GM19238 (cell line): ENCODE data around the gene C8B.

Experiments used
- DNase-seq: peaks from one replicate; pipeline ENCODE4 v3.0.0; 2011; ENCODE audit warnings: low spot score; ENCODE audit not compliant: insufficient read length

The C8B gene

GRCh38 chr1:56972976-56973375 is 7.2 kb upstream of the C8B start:
- DNase-seq: no peak

GRCh38 chr1:56970280-56970679 is 4.5 kb upstream of the C8B start:
- DNase-seq: no peak

DNA sequence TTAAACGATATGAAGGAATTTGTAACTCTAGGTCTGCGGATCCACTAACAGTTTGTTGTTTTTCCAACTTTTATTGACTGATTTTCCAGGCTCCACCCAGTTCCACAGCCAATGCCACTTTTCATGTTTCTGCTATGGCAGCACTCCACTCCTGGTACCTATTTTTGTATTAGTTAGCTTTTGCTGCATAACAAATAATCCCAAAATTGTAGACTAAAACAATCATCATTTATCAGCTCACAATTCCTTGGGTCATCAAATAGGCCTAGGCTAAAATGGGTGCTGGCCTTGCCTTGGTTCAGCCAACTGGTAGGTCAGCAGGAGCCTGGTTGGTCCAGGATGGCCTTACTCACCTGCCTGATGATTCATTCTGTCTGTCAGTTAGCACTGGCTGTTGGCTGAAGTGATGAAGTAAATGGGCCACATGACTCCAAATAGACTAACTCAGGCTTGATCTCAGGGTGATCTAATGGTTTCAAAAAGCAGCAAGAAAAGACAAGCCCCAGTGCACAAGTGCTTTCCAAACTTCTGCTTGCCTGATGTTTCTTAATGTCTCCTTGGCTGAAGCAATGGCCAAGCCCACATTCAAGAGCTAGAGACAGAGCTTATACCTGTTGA is 3.2 kb upstream of the C8B start:
- no peak for DNase-seq

DNA sequence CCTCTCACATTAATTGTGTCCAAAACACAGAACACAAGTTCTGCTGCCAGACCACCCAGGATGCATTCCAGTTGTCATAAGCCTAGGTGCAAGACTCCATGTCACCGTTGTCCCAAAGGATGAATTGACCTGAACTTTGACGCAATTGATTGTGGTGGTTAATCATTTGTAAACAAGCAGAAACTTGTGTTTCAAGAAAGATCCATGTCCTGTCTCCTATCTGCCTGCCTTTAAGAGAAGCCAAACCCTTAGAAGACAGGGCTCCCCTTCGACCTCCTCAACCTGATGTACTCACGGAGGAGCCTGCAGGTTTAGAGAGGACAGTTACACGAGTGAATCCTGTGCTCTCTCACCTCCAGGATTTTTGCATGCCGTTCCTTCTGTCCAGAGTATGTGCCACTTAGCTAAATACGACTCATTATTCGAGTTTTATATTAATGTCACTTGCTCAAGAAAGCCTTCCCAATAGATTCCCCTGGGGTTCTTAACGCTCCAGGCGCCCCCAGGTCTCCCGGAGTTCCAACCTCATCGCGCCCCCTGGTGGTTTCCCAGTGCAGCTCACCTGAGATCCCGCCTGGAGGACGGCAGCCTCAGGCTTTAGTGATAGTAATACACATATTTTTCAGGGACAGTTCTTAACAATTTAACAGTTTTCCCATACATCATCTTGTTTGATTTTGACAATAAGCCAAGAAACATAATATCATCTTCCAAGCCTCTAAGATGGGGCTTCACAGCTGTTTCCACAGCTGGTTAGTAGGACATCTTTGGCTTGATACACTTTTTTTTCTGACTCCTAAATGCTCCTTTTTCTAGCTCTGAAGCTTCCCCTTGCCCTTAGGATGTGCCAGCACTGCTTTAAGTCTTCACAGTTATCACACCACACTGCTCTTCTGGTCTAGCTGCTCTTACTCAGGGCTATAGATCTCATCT is 2.4 kb upstream of the C8B start:
- DNase-seq: no peak

DNA sequence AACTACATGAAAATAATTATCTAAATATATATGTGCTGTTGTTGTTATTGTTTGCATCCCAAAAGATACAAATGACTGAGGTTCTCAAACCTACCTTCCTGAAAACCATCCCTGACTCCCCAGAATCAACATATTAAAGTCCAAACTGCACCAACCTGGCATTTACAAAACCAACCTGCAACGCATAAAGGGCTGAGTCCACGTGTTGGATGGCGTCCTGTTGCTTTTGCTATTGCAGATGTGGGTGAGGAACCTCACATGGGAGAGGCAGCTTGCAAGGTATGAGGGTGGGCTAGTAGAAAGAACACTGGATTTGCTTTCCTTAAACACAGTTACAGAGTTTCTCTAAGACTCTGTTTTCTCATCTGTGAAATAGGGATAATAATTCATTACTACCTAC is 1.5 kb upstream of the C8B start:
- DNase-seq: no peak

DNA sequence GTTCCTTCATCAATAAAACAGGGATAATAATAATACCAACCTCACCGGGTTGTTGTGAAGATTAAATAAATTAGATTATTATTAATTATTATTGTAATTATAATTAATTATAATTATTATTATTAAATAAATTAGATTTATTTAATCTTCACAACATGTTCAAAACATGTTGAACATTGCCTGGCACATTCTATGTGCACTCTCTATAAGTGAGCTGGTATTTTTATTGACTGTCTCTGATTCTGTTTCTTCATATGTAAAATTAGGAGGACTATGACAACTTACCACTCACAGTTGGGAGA is 834 bp upstream of the C8B start:
- no peak for DNase-seq

GRCh38 chr1:56965191-56965590 is 624 bp downstream of the C8B start:
- no peak for DNase-seq

- DNase-seq: no peak
These were observed 1.3 kb downstream of the C8B start for GRCh38 chr1:56964349-56965017.

- DNase-seq: no peak
These were observed 2.1 kb downstream of the C8B start for GRCh38 chr1:56963667-56964066.

- DNase-seq: no peak
These were observed 4.4 kb downstream of the C8B start for GRCh38 chr1:56961426-56961825.

DNA sequence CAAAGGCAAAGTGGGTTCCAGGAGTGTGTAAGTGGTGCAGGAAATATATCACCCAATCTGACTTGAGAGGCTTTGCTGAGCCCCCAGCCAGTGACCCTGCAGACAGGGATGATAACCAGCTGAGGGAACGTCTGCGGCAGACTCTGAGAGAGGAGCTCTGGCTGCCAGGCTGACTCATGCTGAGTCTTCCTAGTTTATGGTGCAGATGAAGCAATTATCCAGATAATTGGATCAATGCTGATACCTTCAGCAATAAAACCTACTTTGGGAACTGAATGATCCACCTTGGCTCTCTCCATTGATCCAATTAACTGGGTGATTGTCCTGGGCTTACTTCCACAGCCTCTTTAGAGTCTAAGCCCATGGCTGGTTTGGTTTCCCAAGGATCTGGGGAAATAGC is 7.3 kb downstream of the C8B start:
- DNase-seq: no peak

GRCh38 chr1:56957931-56958330 is 7.9 kb downstream of the C8B start:
- no peak for DNase-seq

- no peak for DNase-seq
These were observed 11.2 kb downstream of the C8B start for GRCh38 chr1:56954664-56955063.

GRCh38 chr1:56953386-56953785 is 12.4 kb downstream of the C8B start:
- no peak for DNase-seq

DNA sequence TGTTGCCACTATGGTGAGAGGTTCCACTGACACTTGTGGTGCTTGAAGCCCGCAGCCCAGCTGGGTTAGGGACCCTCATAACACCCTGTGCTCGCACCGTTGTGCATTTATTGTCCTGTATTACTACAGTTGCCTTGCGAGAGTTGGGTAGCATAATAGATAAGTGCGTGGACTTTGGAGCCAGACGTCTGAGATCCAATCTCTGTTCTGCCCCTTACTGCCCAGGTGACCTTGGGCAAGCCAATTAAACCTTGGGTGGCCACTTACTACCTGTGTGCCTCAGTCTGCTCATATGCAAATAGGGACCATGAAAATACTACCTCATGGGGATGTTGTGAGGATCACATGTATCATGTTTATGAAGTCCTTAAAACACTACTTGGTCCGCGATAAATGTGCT is 13.3 kb downstream of the C8B start:
- no peak for DNase-seq

DNA sequence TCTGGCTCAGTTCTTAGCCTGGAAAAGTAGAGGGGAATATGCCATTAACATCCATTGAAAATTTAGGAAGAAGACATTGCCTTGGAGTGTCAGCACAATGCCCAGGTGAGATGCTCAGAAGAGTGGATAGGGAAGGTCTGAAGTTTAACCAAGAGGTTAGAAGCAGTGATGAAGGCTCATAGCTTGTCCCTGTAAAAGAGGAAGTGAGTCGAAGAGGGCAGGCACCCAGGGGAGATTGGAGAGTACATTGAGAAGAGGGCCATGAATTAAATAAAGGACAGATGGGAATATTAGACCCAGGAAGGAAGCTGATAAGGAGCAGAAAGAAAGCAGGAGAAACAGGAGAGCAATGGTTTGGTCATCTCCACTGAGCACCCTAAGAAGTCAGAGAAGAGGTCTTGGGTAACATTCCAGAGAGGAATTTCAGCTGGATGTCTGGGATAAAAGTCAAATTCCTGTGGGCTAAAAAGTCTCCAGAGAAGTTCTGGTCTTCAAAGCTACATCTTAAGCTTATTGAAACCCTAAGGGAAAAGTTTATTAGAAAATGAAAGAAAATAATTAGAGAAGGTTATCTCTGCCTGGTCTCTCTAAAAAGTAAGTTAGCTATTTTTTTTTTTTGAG is 17.3 kb downstream of the C8B start:
- DNase-seq: no peak

GRCh38 chr1:56940039-56940438 is 25.8 kb downstream of the C8B start:
- no peak for DNase-seq

- no peak for DNase-seq
These were observed 26.6 kb downstream of the C8B start for GRCh38 chr1:56939209-56939608.

GRCh38 chr1:56938646-56939045 is 27.2 kb downstream of the C8B start:
- no peak for DNase-seq

- no peak for DNase-seq
These were observed 31.3 kb downstream of the C8B start for GRCh38 chr1:56934430-56935060.

GRCh38 chr1:56933606-56934005 is 32.2 kb downstream of the C8B start:
- no peak for DNase-seq

DNA sequence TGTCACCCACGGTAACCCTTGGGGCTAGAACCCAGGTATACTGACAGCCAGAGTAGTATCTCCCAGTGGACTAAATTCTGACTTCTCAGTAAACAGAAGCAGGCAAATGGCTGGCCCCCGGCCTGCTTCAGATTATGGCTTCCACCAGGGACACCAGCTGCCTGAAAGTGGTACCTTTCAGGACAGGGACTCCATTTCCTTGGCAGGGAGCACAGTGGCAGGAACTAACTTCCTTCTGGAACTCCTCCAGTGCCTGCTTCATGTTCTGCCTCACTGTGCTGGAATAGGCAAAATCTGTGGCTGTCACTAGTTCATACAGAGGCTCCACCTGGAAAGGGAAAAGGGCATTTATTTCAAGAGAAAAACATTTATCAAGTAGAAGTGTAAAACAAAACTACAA is 32.7 kb downstream of the C8B start:
- no peak for DNase-seq
